A673 (cell line): ENCODE data around the gene FOXN3.

Source experiments
- EZH2 ChIP-seq: fragments of 200-600 bp; sonication (generic); IDR thresholded peaks from 2 replicates; pipeline ENCODE4 v1.6.1; 2017; ENCODE audit warnings: borderline replicate concordance, low read depth, mild to moderate bottlenecking, mixed read lengths, antibody characterized with exemption, low read length; ENCODE audit not compliant: poor library complexity, severe bottlenecking
- TF ChIP-seq, protein P1 (sequence below): fragments of 300-800, 200-600 bp; sonication (generic); conservative IDR thresholded peaks from 2 replicates; pipeline ENCODE4 v1.5.1; 2017; ENCODE audit warnings: low read depth, mild to moderate bottlenecking, antibody characterized with exemption, low read length, moderate library complexity, mixed read lengths

DNA sequence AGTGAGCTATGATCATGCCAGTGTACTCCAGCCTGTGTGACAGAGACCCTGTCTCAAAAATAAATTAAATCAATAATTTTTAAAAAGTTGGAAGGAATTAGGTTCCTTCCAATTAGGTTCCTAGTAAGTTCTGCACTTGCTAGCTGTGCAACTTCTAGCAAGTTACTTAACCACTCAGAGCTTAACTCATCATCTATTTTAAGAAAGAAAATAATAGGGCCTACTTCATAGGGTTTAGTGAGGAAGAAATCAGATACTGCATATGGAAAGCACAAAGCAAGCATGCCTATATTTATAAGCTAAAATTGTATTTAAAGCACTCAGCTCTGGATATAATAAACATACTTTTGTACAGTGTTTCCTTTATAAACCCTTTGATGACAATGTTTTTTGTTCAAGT lies 10.7 kb downstream of the FOXN3 start:
- TF ChIP-seq, protein P1, sequence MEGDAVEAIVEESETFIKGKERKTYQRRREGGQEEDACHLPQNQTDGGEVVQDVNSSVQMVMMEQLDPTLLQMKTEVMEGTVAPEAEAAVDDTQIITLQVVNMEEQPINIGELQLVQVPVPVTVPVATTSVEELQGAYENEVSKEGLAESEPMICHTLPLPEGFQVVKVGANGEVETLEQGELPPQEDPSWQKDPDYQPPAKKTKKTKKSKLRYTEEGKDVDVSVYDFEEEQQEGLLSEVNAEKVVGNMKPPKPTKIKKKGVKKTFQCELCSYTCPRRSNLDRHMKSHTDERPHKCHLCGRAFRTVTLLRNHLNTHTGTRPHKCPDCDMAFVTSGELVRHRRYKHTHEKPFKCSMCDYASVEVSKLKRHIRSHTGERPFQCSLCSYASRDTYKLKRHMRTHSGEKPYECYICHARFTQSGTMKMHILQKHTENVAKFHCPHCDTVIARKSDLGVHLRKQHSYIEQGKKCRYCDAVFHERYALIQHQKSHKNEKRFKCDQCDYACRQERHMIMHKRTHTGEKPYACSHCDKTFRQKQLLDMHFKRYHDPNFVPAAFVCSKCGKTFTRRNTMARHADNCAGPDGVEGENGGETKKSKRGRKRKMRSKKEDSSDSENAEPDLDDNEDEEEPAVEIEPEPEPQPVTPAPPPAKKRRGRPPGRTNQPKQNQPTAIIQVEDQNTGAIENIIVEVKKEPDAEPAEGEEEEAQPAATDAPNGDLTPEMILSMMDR = no peak
- TF ChIP-seq EZH2 = no peak
